GM18526 (cell line): ENCODE results near the gene ATXN7L3.

Experiments used
- POLR2A ChIP-seq: IDR thresholded peaks from 3 replicates; pipeline ENCODE4 v1.6.1; 2011; ENCODE audit not compliant: insufficient read length; ENCODE audit errors: extremely low read depth

ATXN7L3 gene

GRCh38 chr17:44211281-44212265 is 11.9 kb upstream of the ATXN7L3 start:
- TF ChIP-seq POLR2A, result no peak

GRCh38 chr17:44210342-44211192 is 10.9 kb upstream of the ATXN7L3 start:
- peak; percentile 28 for TF ChIP-seq POLR2A

- TF ChIP-seq POLR2A, result no peak
These were observed 10.2 kb upstream of the ATXN7L3 start for GRCh38 chr17:44209786-44210341.

GRCh38 chr17:44207743-44208142 is 8.1 kb upstream of the ATXN7L3 start:
- TF ChIP-seq POLR2A, result no peak

GRCh38 chr17:44207319-44207718 is 7.6 kb upstream of the ATXN7L3 start:
- TF ChIP-seq POLR2A, result no peak

GRCh38 chr17:44206825-44207155 is 7.1 kb upstream of the ATXN7L3 start:
- TF ChIP-seq POLR2A, result no peak

GRCh38 chr17:44205962-44206824 is 6.5 kb upstream of the ATXN7L3 start:
- TF ChIP-seq POLR2A, result no peak

GRCh38 chr17:44204441-44204882 is 4.8 kb upstream of the ATXN7L3 start:
- no peak for TF ChIP-seq POLR2A

GRCh38 chr17:44203731-44204440 is 4.2 kb upstream of the ATXN7L3 start:
- TF ChIP-seq POLR2A, result no peak

- TF ChIP-seq POLR2A, result no peak
These were observed 3.1 kb upstream of the ATXN7L3 start for GRCh38 chr17:44202756-44203155.

GRCh38 chr17:44200478-44201155 is 933 bp upstream of the ATXN7L3 start:
- TF ChIP-seq POLR2A, result peak; percentile 50

- TF ChIP-seq POLR2A, result peak; percentile 46
These were observed 747 bp downstream of the ATXN7L3 start for GRCh38 chr17:44198721-44199552.

- peak; percentile 45 for TF ChIP-seq POLR2A
These were observed 1.5 kb downstream of the ATXN7L3 start for GRCh38 chr17:44197980-44198720.
